NCI-H524 (cell line): ENCODE measurements around the gene PCDHA4.
"Not testable (repeated sequence)": the region's sequence is repeated elsewhere in the genome, so short reads cannot be mapped to it uniquely, and the experiment has no call there.

Experiments used
- DNase-seq, 2 experiments: peaks; one replicate each; lab custom pipeline; 2025; lab: John Stamatoyannopoulos, UW

The PCDHA4 gene

GRCh38 chr5:140806834-140807775 lies at the start of gene PCDHA4:
Gene PCDHA4 (plus strand): TSS chr5:140807068.
- DNase-seq = no peak

GRCh38 chr5:140764177-140764973 lies 42.5 kb upstream of the PCDHA4 start:
- no peak for DNase-seq

- no peak for DNase-seq
Measured at GRCh38 chr5:140767444-140767843, 39.4 kb upstream of the PCDHA4 start.

DNA sequence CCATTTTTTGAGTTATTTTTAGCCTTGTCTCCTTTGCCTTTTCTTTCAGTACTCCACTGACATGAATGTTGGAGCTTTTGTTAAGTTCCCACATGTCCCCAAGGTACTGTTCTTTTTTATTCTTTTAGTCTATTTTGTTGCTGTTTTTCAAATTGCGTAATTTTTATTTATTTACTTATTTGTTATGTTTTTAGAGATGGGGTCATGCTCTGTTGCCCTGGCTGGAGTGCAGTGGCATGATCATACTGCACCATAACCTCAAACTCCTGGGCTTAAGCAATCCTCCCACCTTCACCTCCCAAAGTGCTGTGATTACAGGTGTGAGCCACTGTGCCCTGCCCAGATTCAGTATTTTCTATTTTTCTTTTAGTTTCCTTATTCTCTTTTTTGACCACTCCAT lies 26.4 kb upstream of the PCDHA4 start:
- DNase-seq = no peak

DNA sequence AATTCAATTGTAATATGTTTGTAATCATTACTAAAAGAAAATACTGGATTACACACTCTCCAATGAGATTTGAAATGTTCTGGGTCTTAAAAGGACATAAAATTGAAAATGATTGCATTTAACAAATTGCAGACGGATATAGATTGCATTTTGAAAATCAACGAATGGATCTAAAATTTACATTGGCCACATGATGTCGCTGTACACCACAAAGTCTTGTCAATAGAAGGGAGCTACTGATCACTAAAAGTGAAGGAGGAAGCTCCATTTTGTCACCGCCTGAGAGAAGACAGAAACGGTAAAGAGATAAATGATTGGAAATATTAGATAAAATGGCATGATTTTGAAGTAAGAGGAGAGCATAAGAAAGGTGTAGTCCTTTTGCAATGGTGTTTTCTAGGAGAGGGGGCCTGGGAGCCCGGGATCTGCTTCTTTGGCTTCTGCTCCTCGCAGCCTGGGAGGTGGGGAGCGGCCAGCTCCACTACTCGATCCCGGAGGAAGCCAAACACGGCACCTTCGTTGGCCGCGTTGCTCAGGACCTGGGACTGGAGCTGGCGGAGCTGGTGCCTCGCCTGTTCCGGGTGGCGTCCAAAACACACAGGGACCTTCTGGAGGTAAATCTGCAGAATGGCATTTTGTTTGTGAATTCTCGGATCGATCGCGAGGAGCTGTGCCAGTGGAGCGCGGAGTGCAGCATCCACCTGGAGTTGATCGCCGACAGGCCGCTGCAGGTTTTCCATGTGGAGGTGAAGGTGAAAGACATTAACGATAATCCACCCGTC lies 20.8 kb upstream of the PCDHA4 start, which contains the start of gene PCDHA1:
TSS of gene PCDHA1 (plus strand) at position 236 of the 782 bp plus-strand sequence.
- DNase-seq = peak in 1 of 2 experiments; percentile 21

DNA sequence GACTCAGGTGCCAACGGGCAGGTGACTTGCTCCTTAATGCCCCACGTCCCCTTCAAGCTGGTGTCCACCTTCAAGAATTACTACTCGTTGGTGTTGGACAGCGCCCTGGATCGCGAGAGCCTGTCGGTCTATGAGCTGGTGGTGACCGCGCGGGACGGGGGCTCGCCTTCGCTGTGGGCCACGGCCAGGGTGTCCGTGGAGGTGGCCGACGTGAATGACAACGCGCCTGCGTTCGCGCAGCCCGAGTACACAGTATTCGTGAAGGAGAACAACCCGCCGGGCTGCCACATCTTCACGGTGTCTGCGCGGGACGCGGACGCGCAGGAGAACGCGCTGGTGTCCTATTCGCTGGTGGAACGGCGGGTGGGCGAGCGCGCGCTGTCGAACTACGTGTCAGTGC lies 19.4 kb upstream of the PCDHA4 start:
- DNase-seq = not testable (repeated sequence)

- DNase-seq = not testable (repeated sequence)
Measured at GRCh38 chr5:140787849-140788504, 18.9 kb upstream of the PCDHA4 start.

DNA sequence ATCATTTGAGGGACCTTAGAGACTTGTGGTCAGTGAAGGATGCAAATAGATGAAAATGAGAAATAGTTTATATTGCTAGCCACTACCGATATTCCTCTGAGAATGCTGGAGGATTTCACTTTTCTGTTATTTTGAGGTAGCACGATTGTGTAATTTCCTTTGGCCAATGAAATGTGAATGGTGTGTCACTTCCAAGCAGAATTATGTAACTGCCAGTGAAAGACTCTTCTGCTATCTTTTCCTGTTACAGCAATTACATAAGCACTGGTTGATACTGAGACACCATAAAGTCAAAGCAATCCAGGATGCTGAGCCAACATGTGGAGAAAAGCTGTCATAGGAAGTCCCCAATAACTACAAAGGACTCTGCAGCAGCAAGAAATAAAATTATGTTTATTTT lies 15.8 kb upstream of the PCDHA4 start:
- DNase-seq = no peak

DNA sequence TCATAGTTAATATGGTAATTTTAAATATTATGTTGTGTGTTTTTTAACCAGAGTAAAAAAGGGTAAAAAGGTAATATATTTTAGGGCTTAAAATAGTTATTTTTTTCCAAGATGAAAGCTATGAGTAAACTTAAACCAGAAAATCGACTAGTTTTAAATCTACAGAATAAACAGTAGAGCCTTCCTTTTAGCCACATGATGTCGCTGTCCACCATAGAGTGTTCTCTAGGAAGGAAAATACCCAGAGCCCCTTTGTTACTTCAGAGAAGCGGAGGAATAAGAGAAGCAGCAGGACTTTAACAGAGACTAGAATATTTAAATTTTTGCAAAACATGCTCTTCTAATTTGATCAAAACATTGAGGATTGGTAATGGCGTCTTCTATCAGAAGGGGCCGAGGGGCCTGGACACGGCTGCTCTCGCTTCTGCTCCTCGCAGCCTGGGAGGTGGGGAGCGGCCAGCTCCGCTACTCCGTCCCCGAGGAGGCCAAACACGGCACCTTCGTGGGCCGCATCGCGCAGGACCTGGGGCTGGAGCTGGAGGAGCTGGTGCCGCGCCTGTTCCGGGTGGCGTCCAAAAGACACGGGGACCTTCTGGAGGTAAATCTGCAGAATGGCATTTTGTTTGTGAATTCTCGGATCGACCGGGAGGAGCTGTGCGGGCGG lies 12.1 kb upstream of the PCDHA4 start, which contains the start of gene PCDHA2:
TSS of gene PCDHA2 (plus strand) at position 258 of the 664 bp plus-strand sequence.
- DNase-seq = no peak

GRCh38 chr5:140795259-140795641 lies 11.6 kb upstream of the PCDHA4 start:
- DNase-seq = no peak

DNA sequence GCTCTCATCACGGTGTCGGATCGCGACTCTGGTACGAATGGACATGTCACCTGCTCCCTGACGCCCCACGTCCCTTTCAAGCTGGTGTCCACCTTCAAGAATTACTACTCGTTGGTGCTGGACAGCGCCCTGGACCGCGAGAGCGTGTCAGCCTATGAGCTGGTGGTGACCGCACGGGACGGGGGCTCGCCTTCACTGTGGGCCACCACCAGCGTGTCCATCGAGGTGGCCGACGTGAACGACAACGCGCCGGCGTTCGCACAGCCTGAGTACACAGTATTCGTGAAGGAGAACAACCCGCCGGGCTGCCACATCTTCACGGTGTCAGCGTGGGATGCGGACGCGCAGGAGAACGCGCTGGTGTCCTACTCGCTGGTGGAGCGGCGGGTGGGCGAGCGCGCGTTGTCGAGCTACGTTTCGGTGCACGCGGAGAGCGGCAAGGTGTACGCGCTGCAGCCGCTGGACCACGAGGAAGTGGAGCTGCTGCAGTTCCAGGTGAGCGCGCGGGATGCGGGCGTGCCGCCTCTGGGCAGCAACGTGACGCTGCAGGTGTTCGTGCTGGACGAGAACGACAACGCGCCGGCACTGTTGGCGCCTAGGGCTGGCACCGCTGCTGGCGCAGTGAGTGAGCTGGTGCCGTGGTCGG lies 10.7 kb upstream of the PCDHA4 start:
- DNase-seq = not testable (repeated sequence)

DNA sequence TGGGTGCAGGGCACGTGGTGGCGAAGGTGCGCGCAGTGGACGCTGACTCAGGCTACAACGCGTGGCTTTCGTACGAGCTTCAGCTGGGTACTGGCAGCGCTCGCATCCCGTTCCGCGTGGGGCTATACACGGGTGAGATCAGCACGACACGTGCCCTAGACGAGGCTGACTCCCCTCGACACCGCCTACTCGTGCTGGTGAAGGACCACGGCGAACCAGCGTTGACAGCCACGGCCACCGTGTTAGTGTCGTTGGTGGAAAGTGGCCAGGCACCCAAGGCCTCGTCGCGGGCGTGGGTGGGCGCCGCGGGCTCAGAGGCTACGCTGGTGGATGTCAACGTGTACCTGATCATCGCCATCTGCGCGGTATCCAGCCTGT lies 10.2 kb upstream of the PCDHA4 start:
- DNase-seq = no peak

DNA sequence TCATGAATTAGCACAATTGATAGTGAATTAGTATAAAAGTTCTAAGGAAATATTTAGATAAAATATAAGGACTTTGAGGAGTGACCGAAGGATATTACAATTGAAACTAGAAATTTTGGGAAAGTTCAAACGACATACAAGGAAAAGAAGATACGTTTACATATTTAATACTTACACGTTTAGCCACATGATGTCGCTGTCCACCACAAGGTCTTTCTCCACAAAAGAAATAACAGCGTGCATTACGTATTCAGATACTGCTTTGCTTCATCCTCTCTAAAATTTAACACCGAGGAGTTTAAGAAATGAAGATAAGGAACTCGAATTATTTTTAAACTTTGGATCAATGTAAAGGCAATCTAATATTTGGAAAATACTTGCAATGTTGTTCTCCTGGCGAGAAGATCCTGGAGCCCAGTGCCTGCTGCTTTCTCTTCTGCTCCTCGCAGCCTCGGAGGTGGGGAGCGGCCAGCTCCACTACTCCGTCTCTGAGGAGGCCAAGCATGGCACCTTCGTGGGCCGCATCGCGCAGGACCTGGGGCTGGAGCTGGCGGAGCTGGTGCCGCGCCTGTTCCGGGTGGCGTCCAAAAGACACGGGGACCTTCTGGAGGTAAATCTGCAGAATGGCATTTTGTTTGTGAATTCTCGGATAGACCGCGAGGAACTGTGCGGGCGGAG lies 5.9 kb upstream of the PCDHA4 start, which contains the start of gene PCDHA3:
TSS of gene PCDHA3 (plus strand) at position 242 of the 678 bp plus-strand sequence.
- DNase-seq = no peak

GRCh38 chr5:140801494-140801841 lies 5.4 kb upstream of the PCDHA4 start:
- no peak for DNase-seq

- DNase-seq = not testable (repeated sequence)
Measured at GRCh38 chr5:140802381-140802780, 4.5 kb upstream of the PCDHA4 start.

GRCh38 chr5:140802781-140803271 lies 4.0 kb upstream of the PCDHA4 start:
- no peak for DNase-seq

GRCh38 chr5:140808241-140808888 lies 1.5 kb downstream of the PCDHA4 start:
- not testable (repeated sequence) for DNase-seq

GRCh38 chr5:140808889-140809291 lies 2.0 kb downstream of the PCDHA4 start:
- DNase-seq = no peak
